Cardiac fibroblast (primary cell): Measurements from ENCODE around the gene PDCD1LG2.

Source experiments
- DNase-seq, 2 donors: peaks; one replicate each; pipeline versions ENCODE4 v3.0.0 to v3.0.0-alpha.2; 2010; ENCODE audit warnings: low read depth in 2 of 2
- H3K4me3 ChIP-seq, 2 donors: replicated peaks in 1 of 2; 1 replicate in 1 of 2; 2 replicates in 1 of 2; pipeline ENCODE4 v1.5.1; 2011; ENCODE audit warnings: low read depth in 2 of 2, low read length in 2 of 2, mild to moderate bottlenecking in 2 of 2, moderate library complexity in 1 of 2
- TF ChIP-seq, protein P1 (sequence below): IDR thresholded peaks from one replicate; pipeline ENCODE4 v1.5.1; 2011; ENCODE audit warnings: low read depth, mild to moderate bottlenecking, low read length, inconsistent platforms

The PDCD1LG2 gene

GRCh38 chr9:5551368-5552150 lies 41.2 kb downstream of the PDCD1LG2 start:
- TF ChIP-seq, protein P1, sequence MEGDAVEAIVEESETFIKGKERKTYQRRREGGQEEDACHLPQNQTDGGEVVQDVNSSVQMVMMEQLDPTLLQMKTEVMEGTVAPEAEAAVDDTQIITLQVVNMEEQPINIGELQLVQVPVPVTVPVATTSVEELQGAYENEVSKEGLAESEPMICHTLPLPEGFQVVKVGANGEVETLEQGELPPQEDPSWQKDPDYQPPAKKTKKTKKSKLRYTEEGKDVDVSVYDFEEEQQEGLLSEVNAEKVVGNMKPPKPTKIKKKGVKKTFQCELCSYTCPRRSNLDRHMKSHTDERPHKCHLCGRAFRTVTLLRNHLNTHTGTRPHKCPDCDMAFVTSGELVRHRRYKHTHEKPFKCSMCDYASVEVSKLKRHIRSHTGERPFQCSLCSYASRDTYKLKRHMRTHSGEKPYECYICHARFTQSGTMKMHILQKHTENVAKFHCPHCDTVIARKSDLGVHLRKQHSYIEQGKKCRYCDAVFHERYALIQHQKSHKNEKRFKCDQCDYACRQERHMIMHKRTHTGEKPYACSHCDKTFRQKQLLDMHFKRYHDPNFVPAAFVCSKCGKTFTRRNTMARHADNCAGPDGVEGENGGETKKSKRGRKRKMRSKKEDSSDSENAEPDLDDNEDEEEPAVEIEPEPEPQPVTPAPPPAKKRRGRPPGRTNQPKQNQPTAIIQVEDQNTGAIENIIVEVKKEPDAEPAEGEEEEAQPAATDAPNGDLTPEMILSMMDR, result no peak
- DNase-seq, result no peak

DNA sequence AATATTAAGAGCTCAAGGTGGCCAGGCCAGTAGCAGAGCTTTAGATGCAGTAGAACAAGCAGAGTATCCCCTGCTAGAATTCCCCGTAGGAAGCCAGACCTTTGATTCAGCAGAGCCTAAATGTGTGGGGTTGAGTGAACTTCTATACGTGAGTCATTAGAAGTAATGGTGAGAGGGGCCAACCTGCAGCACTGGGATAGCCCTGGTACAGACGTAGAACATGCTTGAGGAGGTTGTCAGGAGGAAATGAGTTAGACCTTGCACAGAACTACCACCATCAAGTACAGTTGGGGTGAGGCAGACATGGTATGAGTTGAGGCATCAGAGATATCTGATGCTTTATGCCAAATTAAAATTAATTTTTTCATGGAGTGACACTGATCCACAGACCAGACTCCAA lies 42.0 kb downstream of the PDCD1LG2 start:
- no peak overlapping the region for H3K4me3 ChIP-seq
- DNase-seq, result peak in 1 of 2 donors; percentile 78
- TF ChIP-seq, protein P1, result no peak

More at GRCh38 chr9:5551368-5552150, 41.2 kb downstream of the PDCD1LG2 start:
- no peak overlapping the region for H3K4me3 ChIP-seq

DNA sequence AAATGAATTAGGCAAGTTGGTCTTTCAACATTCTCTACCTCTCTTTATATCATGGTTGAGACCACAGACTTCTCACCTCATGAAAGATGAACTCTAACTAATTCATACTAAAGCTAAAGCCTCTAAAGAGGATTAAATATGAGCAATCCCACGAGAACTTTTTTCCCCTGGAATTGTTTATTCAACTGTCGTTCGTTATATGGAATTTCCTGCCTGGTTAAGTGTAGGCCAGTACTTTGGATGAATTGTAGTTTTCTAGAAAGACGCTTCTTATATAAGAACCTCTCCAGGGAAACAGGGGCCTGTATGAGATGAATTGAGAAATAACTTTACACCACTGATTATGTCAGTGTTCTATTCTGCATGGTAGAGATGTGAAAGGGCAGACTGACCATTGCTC lies 42.9 kb downstream of the PDCD1LG2 start:
- TF ChIP-seq, protein P1, result no peak
- no peak overlapping the region for H3K4me3 ChIP-seq
- peak; percentile 83 to 91 for DNase-seq

DNA sequence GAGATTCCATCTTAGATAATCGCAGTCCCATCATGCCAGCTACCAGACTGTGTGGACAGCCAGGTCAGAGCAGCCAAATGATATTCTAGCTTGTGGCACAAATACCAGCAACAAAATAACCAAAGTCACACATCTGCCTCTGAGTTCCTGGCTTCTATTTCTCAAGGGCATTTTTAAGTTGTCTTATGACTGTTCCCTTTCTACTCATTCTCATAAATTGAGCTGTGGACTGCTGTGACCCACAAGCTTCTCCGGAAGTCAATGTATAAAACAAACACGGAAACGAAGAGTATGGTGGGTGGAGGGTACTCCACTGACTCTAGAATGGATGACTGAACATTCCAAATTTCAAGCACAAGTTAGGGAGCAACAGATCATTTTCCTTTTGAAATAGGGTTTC lies 43.9 kb downstream of the PDCD1LG2 start:
- DNase-seq, result peak in 1 of 2 donors; percentile 29
- TF ChIP-seq, protein P1, result no peak
- no peak overlapping the region for H3K4me3 ChIP-seq

- TF ChIP-seq, protein P1, result no peak
- no peak for DNase-seq
- H3K4me3 ChIP-seq, result no peak overlapping the region
These were observed 45.9 kb downstream of the PDCD1LG2 start for GRCh38 chr9:5556101-5556705.

- TF ChIP-seq, protein P1, result no peak
- DNase-seq, result peak; percentile 57 to 97
- no peak overlapping the region for H3K4me3 ChIP-seq
These were observed 47.6 kb downstream of the PDCD1LG2 start for GRCh38 chr9:5557606-5558587.
